ENCODE measurements around the gene SRSF4.

The SRSF4 gene

DNA sequence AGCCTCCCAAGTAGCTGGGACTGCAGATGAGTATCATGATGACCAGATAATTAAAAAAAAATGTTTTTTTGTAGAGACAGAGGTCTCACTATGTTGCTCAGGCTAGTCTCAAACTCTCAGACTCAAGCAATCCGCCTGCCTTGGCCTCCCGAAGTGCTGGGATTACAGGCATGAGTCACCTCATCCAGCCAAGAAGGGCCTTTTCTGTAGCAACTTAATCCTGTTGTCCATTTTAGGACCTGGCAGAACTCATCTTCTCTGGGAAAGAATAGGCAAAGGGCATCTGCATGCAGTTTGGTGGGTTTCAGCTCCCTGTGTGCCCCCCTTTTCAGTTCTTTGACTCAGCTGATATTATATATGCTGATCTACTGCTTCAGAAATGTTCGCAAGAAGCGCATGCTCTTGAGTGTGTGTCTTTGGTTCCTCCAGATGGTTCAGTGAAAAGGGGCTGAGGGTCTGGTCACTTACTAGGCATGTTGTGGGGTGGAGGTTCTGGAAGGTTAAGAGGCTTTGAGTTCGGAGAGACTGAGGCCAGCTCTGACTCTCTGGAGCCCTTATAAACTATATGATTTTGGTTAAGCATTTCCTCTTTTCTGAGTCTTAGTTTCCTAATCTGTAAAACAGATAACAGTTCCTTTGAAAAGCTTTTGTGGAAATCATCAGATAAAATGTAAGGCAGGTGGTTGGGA lies 19.4 kb upstream of the SRSF4 start:
- DNase-seq: peak; percentile 41

- DNase-seq: no peak
These were observed 16.3 kb upstream of the SRSF4 start for GRCh38 chr1:29197993-29198392.

DNA sequence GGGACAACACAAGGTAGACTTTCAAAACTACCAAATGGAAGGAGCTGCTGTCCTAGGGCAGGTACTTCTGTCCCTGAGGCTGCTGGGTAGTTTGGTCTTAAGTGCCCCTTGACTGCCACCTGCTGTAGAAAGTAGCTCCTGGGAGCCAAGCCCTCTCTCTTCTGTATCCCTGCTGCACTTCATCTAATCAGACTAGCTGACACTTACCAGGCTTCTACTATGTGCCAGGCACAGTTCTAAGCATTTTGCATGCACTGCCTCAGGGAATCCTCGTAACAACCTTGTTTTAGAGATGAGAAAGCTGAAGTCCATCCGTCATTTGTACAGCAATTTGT lies 15.9 kb upstream of the SRSF4 start:
- DNase-seq: peak; percentile 31

- DNase-seq: peak; percentile 92
These were observed 15.3 kb upstream of the SRSF4 start for GRCh38 chr1:29196863-29197589.

DNA sequence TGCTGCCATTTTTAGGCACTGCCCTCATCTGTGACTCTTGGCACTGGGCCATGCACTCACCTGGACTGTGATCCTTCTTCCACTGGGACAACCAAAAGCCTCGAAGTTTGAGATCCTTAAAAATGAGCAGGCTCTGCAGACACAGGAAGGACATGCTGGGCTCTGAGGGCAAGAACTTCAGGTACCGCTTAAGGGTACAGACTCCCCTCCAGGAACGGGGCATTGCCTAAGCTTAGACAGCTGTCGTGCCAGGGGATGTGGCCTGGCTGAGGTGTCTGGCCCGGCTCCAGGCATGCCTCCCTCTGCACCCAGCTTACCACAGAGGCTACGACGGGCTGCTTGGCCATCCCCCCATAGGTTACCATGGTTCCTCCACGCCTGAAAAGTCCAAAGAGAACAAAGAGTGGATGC lies 14.2 kb upstream of the SRSF4 start:
- DNase-seq: no peak

DNA sequence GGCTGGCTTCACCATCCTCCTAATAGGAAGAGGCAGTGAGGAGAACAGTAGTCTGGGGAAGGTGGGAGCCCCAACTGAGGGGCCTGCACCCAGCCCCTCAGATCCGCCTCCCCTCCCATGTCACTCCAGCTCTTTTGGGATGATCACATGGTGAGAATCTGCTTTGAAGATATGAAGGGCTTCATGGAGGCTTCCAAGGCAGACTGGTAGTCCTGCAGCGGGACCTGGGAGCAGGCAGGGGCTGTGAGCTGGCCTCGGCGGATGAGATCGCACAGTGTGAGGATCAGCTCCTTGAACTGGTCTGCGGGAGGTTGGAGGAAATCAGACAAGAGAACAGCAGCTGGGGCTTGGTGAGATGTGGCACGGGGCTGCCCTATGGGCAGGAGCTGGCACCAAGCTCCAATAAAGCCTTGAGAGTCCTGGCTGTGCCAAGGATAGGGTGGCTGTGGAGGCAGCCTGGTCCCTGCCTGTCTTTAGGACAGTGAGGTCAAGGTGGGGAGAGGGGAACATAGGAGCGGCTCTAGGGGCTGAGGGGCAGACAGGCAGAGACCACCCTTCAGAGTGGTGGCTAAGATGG lies 12.3 kb upstream of the SRSF4 start:
- DNase-seq: no peak

DNA sequence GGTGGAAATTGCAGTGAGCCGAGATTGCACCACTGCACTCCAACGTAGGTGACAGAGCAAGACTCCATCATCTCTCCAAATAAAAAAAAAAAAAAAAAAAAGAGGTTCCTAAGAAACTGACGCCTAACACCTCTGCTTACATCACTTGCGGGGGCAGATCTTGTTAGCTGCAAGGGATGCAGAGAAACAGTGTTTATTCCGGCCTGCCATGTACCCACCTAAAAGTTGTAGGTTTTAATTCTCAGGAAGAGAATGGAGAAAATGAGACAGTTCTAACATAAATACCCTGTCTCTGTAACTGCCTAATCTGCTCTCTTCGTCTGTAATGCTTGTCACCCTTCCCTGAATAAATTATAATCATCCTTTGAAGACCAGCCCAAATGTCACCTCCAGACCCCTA lies 9.0 kb upstream of the SRSF4 start:
- DNase-seq: no peak

GRCh38 chr1:29186707-29187106 lies 5.0 kb upstream of the SRSF4 start:
- no peak for DNase-seq

DNA sequence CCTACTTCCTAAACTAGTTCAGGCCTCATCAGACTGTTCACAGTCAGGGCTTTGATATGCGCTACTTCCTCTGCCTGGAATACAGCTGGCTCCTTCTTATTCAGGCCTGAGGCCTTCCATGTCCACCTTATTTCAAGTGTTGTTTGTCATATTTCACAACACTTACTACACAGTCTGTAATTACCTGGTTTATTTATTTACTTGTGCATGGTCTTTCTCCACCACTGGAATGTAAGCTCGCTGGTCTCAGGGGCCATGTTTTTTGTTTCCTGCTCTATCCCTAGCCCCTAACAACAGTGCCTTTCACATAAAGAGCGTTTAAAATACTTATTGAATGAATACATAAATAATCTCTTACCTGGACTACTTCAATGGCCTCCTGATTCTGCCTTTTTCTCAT lies 4.6 kb upstream of the SRSF4 start:
- DNase-seq: no peak

GRCh38 chr1:29183287-29183686 lies 1.6 kb upstream of the SRSF4 start:
- DNase-seq: no peak

DNA sequence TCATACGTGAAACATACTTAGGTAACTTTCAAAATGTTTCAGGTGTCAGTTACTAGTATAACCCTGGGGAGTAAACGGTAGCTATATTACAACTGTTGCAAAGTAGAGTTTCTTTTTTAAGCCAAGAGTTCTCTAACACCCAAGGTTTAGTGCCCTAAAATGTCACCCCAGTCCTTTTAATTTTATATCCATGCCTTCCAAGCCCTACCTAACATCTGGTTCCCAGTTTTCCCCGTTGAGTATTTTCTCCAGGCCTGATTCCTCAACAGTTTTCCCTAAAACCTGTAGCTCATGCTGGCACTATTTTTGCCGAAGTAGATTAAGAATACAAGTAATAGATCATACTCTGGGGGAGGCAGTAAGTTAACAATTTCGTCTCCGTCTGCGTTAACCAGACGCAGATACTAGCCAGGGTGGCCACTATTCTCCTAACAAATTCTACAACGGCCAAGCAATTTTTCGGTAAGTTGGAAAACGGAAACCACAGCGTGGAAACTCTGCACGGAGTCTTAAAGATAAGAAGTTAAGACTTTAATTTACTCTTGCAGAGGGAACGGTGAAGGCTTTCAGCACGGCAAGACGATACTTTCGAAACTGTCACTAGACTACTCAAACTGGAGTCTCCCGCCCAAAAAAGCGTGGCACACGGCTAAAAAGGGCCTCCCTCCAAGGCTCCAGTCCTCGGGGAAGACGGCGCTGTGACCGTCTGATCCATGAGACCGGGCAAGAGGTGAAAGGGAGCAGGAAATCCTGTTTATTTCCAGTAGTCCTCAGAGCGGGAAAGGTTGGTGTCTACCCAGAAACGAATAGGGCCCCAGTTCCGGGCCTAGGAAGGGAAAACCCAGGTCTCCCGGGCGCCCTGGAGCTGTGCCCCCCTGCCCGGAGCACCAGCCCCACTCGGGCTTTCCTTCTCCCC lies 945 bp downstream of the SRSF4 start:
- no peak for DNase-seq

DNA sequence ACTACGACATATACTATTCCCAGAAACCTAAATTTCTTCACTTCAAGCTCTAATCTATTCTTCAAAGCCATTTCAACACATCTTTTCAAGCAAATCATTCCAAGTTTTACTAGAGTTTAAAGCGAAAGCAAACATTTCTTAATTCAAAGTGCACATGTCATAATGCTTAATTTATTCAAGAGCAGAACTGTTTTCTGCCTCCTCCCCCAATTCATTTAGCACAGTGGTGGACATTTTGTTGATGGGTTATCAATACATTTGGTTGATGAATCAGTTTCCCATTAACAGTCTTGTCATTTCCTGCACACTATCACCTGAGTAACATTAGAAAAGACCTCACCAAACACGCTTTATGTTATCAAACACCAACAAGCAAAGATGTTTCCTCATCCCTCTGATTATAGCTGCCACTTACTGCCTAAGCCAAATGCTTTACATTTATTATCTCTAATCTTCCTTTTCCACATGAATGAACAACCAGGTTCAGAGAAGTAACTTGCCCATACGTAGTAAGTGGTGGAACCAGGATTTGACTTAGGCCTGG lies 2.0 kb downstream of the SRSF4 start:
- DNase-seq: no peak

DNA sequence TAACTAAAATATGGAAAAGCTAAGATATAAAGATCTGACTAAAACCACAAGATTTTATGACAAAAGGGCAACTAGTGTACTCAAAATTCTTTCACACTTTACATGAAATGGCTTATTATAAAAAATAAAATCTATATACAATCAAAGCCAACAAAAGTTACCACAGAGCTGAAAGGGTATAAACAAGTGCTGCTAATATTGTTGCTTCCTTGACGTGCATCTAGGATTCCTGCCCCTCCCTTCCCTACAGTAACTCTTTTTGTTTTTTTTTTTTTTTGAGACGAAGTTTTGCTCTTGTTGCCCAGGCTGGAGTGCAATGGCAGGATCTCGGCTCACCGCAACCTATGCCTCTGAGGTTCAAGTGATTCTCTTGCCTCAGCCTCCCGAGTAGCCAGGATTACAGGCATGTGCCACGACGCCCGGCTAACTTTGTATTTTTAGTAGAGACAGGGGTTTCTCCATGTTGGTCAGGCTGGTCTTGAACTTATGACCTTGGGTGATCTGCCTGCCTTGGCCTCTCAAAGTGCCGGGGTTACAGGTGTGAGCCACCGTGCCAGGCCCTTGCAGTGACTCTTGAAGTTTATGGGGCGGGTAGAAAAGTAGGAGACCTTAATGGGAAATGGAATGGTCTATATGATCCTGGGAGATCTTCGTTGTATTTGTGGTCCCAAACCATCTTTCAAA lies 4.5 kb downstream of the SRSF4 start:
- DNase-seq: no peak

- DNase-seq: peak; percentile 82
These were observed 5.1 kb downstream of the SRSF4 start for GRCh38 chr1:29176576-29176975.

- no peak for DNase-seq
These were observed 9.2 kb downstream of the SRSF4 start for GRCh38 chr1:29172415-29172939.

DNA sequence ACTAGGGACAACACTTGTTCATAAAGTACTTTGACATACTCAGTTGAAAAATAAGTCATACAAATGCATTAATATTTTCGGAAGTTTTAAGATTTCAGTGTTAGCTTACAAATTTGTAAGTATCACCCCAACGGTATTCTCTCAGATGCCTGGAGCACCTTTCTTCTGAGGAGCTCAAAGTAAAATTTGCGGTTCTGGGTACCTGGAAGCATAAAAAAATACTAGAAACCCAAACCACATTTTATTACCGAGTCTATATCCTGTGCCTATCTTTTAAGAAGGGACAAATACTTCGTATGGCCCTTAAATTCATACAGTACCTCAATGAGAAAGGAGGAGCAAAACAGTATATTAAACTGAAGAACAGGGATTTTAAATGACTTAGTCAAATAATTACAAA lies 10.2 kb downstream of the SRSF4 start:
- no peak for DNase-seq

GRCh38 chr1:29171089-29171488 lies 10.6 kb downstream of the SRSF4 start:
- peak; percentile 49 for DNase-seq

DNA sequence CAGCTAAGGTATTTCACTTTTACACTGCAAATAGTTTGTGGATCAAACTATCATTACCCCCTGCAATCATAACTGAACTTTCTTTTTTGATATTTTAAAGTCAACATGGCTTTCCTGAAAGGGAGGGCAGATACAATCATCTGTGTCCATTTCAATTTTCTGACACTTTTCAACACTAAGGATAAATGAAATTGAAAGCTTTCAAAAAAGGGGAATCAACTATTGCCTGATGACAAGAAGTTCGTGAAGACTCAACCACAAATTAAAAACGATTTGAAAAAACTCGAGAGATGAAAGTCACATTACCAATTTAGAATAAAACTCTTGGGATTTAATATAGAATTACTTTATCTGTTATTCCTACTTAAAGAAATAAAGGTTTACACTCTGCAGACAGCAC lies 11.7 kb downstream of the SRSF4 start:
- no peak for DNase-seq

GRCh38 chr1:29167904-29168303 lies 13.8 kb downstream of the SRSF4 start:
- DNase-seq: no peak

DNA sequence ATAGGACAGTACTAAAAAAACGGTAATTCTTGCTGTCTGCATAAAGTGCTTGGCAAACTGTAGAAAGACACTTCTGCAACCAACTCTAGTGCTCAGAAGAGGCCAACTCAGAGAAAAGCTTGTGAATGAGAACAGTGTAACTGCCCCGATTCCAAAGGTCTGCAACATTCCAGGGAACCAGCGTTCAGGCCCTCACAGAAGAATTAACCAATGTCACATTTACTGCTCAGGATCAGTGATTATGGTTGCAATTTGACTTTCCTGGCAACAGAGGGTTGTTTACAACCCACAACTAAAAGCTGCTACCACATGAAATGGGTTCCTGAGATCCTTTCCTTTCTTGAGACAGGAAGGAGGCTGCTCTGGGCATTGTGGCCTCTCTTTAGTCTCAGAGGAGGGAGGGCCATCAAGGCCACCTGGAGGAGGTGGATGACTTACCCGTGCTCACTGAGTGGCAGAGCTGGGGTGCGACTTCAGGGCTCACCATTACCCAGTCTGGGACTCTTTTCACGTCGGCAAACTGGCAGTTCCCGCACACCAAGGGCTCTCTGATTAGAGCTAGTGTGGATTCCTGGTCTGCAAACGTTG lies 15.3 kb downstream of the SRSF4 start:
- no peak for DNase-seq

- no peak for DNase-seq
These were observed 17.1 kb downstream of the SRSF4 start for GRCh38 chr1:29164588-29164987.
